Retina (tissue), 1 donor: ENCODE results near the gene SLC29A2.

Source experiments
- DNase-seq: peaks from one replicate; pipeline ENCODE4 v3.0.0-alpha.2; 2016

SLC29A2 gene

DNA sequence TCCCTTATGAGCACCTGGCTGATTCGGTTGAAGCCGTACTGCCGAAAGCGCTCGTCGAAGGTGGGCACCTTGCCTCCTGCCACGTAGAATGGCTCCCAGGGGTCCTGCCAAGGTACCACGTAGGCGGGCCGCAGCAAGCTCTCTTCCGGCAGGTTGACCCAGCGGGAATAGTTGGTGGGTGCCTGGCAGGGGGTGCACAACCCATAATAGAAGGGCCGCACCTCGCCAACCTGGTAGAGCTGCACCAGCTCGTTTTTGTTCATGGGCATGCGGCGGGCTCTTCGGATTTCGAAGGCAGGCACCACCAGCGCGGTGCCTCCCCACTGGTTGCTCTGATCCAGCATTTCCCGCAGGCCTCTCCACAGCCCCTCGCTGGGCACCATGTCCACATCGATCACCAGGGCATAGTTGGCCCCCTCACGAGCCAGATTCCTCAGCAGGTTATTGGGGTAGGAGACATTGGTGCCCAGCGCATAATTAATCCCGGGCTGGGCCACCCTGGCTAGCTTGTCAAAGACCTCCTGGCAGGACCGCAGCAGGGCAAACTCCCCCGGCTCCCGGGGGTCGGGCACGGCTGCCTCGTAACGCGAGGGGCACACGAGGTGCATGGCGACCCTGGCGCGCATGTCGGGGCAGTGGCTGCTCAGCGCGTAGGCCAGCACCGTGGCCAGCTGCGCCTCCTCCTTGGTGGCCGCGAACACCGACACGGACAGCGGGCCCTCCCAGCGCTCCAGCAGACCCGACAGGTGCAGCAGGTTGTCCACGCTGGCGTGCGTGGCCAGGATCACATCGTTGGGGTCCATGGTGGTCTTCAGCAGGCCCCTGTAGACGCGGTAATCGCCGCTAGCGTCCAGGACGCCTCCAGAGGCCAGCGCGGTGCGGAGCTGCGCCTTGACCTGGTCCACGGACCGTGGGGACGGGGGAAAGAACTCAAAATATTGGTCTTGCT lies 24.8 kb downstream of the SLC29A2 start:
- DNase-seq = peak; percentile 87

DNA sequence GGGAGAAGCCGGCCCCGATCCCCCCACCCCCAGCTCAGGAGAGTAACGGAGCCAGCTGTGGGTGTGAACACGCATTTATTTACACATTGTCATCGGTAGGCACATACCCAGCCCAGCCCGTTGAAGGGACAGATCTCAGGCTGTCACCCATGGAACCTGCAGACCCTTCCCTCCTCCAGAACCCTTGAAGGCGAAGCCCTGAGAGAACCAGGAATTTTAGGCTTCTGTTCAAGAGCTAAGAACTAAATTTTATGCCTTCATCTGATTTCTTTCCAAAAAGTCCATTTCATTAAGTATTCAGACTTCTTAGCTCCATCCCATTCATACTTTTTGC lies 26.3 kb downstream of the SLC29A2 start:
- no peak for DNase-seq

- peak; percentile 95 for DNase-seq
Measured at GRCh38 chr11:66344550-66345315, 26.8 kb downstream of the SLC29A2 start, which contains the start of gene BRMS1. BRMS1 (minus strand) TSS chr11:66345104; CDS start chr11:66342234, 2,870 bp downstream.

- DNase-seq = no peak
Measured at GRCh38 chr11:66343176-66343575, 28.4 kb downstream of the SLC29A2 start.

GRCh38 chr11:66341502-66342126 lies 29.9 kb downstream of the SLC29A2 start:
- DNase-seq = no peak

DNA sequence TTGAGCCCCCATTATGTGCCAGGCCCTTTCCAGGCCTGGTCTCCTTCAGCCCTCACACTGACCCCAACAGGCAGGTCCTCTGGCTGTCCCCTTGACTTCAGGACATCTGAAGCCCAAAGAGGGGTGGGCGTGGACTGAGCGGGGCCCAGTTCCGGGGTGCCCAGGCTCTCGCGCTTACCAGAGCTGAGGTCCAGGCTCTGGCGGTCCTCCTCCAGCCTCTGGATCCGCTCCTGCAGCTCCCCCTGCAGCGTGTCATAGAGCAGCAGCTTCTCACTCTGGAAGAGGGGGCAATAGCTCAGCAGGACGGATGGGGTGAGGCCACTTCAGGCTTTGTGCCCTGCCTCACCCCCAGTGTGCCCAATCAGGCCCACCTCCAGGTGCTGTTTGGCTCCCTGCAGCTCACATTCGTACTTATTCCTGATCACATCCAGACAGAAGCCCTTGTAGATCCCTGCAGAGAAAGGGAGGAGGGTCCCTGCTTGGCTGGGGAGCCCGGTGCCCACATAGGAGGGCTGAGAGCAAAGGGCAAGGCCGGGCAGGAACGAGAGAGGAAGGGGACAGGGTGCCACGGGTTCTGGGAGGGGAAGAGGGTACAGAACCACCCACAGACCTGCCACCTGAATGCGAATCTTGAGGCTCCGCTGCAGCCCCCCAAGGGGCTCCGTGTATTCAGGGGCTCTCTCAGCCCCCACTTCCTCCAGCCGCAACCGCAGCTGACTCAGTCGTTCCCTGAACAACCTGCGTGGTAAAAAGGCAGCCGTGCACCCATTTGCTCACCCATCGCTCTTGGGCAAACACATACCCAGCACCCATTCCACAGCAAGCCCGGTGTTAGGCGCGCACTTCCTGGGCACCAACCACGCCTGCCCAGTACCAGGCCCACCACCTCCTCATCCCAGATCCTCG lies 30.7 kb downstream of the SLC29A2 start:
- no peak for DNase-seq

- no peak for DNase-seq
Measured at GRCh38 chr11:66339686-66340483, 31.7 kb downstream of the SLC29A2 start.

- no peak for DNase-seq
Measured at GRCh38 chr11:66339162-66339675, 32.3 kb downstream of the SLC29A2 start.

DNA sequence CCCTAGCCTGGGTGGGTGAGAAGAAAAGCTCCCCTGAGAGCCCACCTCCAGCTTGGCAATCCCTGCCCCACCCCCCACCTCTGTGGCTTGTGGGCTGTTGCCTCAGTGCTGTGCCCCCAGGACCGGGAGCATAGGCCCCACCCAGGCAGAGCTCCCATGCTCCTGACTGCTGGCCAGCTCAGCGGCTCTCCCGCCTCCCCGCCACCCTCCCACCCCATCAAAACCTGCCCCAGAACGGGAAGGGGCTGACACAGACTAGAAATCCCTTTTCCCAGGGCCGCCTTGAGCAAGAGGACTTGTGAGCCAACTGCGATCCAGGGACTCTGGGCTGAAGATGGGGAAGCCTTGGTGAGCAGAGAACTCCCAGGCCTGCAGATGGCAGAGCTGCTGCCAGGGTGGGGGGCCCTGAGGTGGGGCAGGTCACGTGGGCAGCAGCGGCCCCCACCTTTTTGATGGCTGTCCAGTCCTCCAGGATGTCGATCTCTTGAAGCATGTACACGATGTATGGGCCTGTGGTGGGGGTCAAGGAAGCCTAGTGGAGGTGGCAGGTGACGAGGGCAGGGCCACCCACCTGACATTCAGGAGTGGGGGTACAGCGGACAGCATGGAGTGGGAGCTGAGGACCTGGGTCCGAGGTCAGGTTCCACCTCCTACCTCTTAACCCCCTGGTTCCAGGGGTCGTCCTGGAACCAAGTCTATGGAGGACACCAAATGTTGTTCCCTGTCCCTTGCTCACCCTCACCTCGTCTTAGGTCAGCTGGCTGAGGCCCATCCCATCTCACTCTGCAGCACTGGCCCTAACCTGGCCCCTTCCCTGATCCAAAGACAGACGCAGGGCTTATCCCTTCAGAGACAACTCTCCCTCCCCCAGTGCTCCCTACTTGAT lies 33.0 kb downstream of the SLC29A2 start:
- DNase-seq = no peak

GRCh38 chr11:66337103-66337899 lies 34.3 kb downstream of the SLC29A2 start:
- DNase-seq = peak; percentile 42

GRCh38 chr11:66336234-66337102 lies 35.1 kb downstream of the SLC29A2 start, which contains the start of gene RIN1:
RIN1 (minus strand) TSS chr11:66336434; CDS start chr11:66336402, 32 bp downstream.
- peak; percentile 62 for DNase-seq

DNA sequence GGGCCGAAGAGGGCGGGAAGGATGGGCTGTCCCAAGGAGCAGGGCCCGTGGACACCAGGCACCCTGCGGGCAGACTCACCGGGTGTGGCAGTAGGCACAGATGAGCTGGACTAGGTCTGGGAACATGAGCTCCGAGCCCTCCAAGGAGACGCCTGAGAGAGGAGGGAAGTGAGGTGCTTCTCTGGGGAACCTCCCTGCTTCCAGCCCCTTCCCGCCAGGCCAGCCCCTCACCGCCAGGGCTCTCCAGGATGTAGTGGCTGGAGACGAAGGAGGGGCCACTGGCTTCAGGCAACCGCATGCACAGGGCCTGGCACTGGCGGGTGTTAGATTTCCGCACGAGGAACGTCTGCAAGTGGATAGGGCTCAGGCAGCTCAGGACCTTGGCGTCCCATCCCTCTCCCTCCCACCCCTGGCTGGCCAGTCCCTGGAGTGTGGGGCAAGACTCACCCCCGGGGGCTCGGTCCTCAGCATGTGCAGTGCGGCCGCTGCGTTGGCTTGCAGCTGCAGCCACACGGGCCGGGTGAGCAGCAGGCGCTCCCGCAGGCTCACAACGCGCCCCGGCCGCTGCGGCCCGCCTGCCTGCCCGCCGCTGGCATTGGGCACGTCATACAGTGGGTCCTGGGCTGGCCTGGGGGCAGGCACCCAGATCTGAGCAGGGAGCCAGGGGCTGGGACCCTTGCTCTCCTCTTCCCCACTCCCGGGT lies 35.9 kb downstream of the SLC29A2 start:
- DNase-seq = peak; percentile 56

GRCh38 chr11:66334605-66335442 lies 36.7 kb downstream of the SLC29A2 start:
- no peak for DNase-seq

DNA sequence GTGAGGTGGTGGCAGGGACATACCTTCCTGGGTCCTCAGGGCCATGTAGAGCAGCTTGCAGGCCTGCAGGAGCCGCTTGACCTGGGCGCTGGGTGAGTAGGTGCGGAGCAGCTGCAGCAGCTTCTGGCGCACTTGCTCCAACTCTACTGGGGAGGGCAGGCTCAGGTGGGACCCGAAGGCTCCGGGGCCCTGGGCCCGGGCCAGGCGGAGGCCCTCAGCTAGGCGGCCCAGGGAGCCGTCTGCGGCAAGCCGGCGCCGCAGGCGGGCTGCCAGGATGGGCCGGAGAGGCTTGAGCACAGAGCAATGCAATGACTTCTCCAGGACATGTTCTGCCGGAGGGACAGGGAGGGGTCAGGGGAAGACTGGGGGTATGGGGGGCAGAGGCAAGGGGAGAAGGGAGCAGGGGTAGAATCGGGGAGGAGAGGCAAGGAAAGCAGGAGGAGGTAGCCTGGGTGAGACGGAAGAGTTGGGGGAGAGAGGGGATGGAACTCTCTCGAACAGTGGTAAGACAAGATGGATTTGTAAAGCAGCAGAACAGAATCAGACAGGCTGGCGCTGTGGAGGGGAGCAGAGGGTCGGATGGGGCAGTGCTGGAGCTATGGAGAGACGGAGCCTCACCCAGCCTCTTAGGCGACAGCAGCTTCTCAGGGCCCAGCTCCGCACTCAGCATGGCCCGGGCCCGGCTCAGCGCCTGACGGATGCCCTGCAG lies 37.5 kb downstream of the SLC29A2 start:
- DNase-seq = no peak

- no peak for DNase-seq
Measured at GRCh38 chr11:66333220-66333877, 38.2 kb downstream of the SLC29A2 start.
